Esophagus muscularis mucosa (tissue), 4 donors: ENCODE measurements around the gene C1orf116. TPM values are rescaled to one million over a fixed set of nuclear protein-coding genes. Genes with fewer than 3 reads are reported as not detected.

ENCODE experiments used
- DNase-seq: peaks from one replicate; pipeline ENCODE4 v3.0.0-alpha.2; 2017; ENCODE audit errors: extremely low spot score
- H3K27ac ChIP-seq, 4 donors: fragments of 200-600 bp; sonication (generic); replicated peaks in 1 of 4; 1 replicate in 3 of 4; 2 replicates in 1 of 4; pipeline ENCODE4 v1.5.1; 2016 to 2019; ENCODE audit warnings: mild to moderate bottlenecking in 1 of 4
- H3K27me3 ChIP-seq, 4 donors: fragments of 200-600 bp; sonication (generic); one replicate each; pipeline versions ENCODE4 v1.5.1 to v1.6.0; 2016 to 2019
- H3K36me3 ChIP-seq, 4 donors: fragments of 200-600 bp; sonication (generic); one replicate each; pipeline ENCODE4 v1.5.1; 2016 to 2019
- H3K4me1 ChIP-seq, 4 donors: fragments of 200-600 bp; sonication (generic); one replicate each; pipeline ENCODE4 v1.5.1; 2016 to 2019
- H3K4me3 ChIP-seq, 4 donors: fragments of 200-600 bp; sonication (generic); 1 replicate in 2 of 4; 2 replicates in 2 of 4; pipeline ENCODE4 v1.5.1; 2016 to 2019; ENCODE audit warnings: mild to moderate bottlenecking in 4 of 4, moderate library complexity in 1 of 4
- H3K9me3 ChIP-seq, 4 donors: fragments of 200-600 bp; sonication (generic); 1 replicate in 3 of 4; 2 replicates in 1 of 4; pipeline ENCODE4 v1.5.1; 2016 to 2019
- EP300 ChIP-seq: sonication (generic); formaldehyde crosslinking; IDR thresholded peaks from one replicate; pipeline ENCODE4 v1.6.1; 2017; ENCODE audit warnings: antibody characterized with exemption
- POLR2A ChIP-seq: fragments of 450-650 bp; IDR thresholded peaks from one replicate; pipeline ENCODE4 v1.6.1; 2017; ENCODE audit warnings: antibody characterized with exemption, moderate library complexity, mild to moderate bottlenecking, low read depth
- POLR2AphosphoS5 ChIP-seq, 2 donors: sonication (generic); formaldehyde crosslinking; IDR thresholded peaks; one replicate each; pipeline ENCODE4 v1.6.1; 2017; ENCODE audit warnings: antibody characterized with exemption in 2 of 2
- WGBS: methylation state at CpG from one replicate; pipeline ENCODE4 v1.1.5; 2018; 5-methylcytosine and 5-hydroxymethylcytosine counted together
- intact Hi-C: fragments of 100-400 bp; cut with DNase I; formaldehyde crosslinking; loops from one replicate; pipeline ENCODE4 v1.15.1; 2023
- total RNA-seq, 4 donors: library from RNA; depleted of rRNA; stranded (reverse); fragments of >200 nt; gene quantifications; one replicate each; pipeline versions ENCODE4 v1.1.0 to v1.2.1, GENCODE V29; 2016
- TF ChIP-seq, protein P1 (sequence below), 3 experiments: fragments of 200-600 bp in 2 of 3; fragments of 450-650 bp in 1 of 3; sonication (generic) in 2 of 3; IDR thresholded peaks; one replicate each; pipeline ENCODE4 v1.5.1; 2017 to 2019; ENCODE audit warnings: antibody characterized with exemption in 3 of 3, mild to moderate bottlenecking in 2 of 3, moderate library complexity in 1 of 3

The C1orf116 gene
- total RNA-seq, 4 donors from 2014 or later = under 0.01 to 0.32 (median 0.17) TPM

GRCh38 chr1:207073906-207074820 lies 41.6 kb upstream of the C1orf116 start:
- Histone ChIP-seq H3K9me3 (no peaks in the 10 kb centered on the region), H3K4me3 (no peak overlapping the region), H3K27me3 (no peaks in the 10 kb centered on the region), H3K27ac (no peak overlapping the region), H3K4me1 (peaks cover 0 to 36% (median 5%) of the 10 kb centered on the region in 4 donors), H3K36me3 (peaks cover 19 to 78% (median 43%) of the 10 kb centered on the region in 4 donors)
- intact Hi-C loops = loop anchor here (10.0 kb wide), 1 partner anchor 339 kb away; no protein-coding TSS in a partner anchor
- DNase-seq = no peak
- WGBS = 83% methylated on average over 4 of the region's 4 CpGs
- TF ChIP-seq POLR2A = no peak
- no peak for TF ChIP-seq POLR2AphosphoS5 (IDR thresholded peaks at IDR 0.05)
- TF ChIP-seq EP300 = no peak
- TF ChIP-seq, protein P1, sequence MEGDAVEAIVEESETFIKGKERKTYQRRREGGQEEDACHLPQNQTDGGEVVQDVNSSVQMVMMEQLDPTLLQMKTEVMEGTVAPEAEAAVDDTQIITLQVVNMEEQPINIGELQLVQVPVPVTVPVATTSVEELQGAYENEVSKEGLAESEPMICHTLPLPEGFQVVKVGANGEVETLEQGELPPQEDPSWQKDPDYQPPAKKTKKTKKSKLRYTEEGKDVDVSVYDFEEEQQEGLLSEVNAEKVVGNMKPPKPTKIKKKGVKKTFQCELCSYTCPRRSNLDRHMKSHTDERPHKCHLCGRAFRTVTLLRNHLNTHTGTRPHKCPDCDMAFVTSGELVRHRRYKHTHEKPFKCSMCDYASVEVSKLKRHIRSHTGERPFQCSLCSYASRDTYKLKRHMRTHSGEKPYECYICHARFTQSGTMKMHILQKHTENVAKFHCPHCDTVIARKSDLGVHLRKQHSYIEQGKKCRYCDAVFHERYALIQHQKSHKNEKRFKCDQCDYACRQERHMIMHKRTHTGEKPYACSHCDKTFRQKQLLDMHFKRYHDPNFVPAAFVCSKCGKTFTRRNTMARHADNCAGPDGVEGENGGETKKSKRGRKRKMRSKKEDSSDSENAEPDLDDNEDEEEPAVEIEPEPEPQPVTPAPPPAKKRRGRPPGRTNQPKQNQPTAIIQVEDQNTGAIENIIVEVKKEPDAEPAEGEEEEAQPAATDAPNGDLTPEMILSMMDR (IDR thresholded peaks at IDR 0.05) = no peak

DNA sequence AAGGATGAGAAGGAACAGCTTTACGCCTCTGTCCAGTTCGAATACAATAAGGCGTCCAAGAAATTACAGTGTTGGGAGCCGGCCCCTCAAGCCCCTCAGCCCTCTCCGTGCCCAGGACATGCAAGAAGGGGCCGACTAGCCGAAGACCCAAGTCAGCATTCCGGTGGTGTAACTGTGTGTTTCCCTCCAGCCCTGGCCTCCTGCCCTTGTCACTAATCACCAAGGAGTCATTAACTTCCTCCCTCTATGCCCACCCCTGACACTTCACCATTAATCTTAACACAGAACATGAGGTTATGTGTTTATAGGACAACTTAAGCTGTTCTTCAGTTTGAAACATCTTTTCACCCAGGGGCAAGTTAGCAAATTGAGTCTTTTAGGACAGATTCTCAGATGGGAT lies 39.7 kb upstream of the C1orf116 start:
- intact Hi-C loops = loop anchor here (10.0 kb wide), 1 partner anchor 337 kb away; no protein-coding TSS in a partner anchor
- H3K4me3 ChIP-seq = no peak overlapping the region
- no peak for DNase-seq
- WGBS = 64% methylated on average over 8 of the region's 8 CpGs
- peaks cover 0 to 27% (median 2%) of the 10 kb centered on the region in 4 donors for H3K4me1 ChIP-seq
- H3K27me3 ChIP-seq = no peaks in the 10 kb centered on the region
- no peak overlapping the region for H3K27ac ChIP-seq
- H3K36me3 ChIP-seq = peaks cover 22 to 88% (median 59%) of the 10 kb centered on the region in 4 donors
- TF ChIP-seq POLR2A = no peak
- TF ChIP-seq, protein P1 (IDR thresholded peaks at IDR 0.05) = no peak
- TF ChIP-seq EP300 = no peak
- TF ChIP-seq POLR2AphosphoS5 (IDR thresholded peaks at IDR 0.05) = no peak
- H3K9me3 ChIP-seq = no peaks in the 10 kb centered on the region

GRCh38 chr1:207071426-207071825 lies 38.9 kb upstream of the C1orf116 start:
- DNase-seq = no peak

DNA sequence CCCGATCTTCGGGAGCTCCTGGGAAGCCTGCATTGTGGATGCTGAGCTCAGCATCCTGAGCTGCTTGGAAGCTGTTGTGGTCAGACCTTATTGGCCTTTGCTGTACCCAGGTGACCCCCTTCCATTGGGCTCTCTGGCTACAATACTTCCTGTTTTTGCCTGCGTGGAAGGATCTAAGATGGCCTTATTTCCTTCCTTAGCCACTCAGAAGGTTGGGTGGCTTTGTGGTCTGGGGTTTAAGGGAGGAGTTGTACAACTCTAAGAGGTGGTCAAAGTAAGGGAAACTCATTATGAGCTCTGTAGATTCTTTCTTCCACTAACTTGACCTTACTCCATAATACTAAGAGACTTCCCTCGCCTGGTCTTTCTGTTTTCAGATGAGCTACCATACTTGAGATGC lies 38.3 kb upstream of the C1orf116 start:
- intact Hi-C loops = loop anchor here (10.0 kb wide), 1 partner anchor 336 kb away; no protein-coding TSS in a partner anchor
- no peak for DNase-seq
- 85% methylated on average over 4 of the region's 4 CpGs for WGBS
- Histone ChIP-seq H3K27me3 (no peaks in the 10 kb centered on the region), H3K9me3 (no peaks in the 10 kb centered on the region), H3K36me3 (peaks cover 24 to 91% (median 69%) of the 10 kb centered on the region in 4 donors), H3K4me3 (no peak overlapping the region), H3K4me1 (peaks cover 0 to 16% (median 0%) of the 10 kb centered on the region in 4 donors), H3K27ac (no peak overlapping the region)
- TF ChIP-seq POLR2A = no peak
- TF ChIP-seq POLR2AphosphoS5 (IDR thresholded peaks at IDR 0.05) = no peak
- TF ChIP-seq, protein P1 (IDR thresholded peaks at IDR 0.05) = no peak
- no peak for TF ChIP-seq EP300

More at GRCh38 chr1:207071426-207071825, 38.9 kb upstream of the C1orf116 start:
- H3K36me3 ChIP-seq = peaks cover 24 to 89% (median 66%) of the 10 kb centered on the region in 4 donors
- TF ChIP-seq POLR2AphosphoS5 (IDR thresholded peaks at IDR 0.05) = no peak
- no peak for TF ChIP-seq POLR2A
- TF ChIP-seq EP300 = no peak
- 94% methylated on average over 6 of the region's 6 CpGs for WGBS
- no peaks in the 10 kb centered on the region for H3K9me3 ChIP-seq
- peaks cover 0 to 19% (median 0%) of the 10 kb centered on the region in 4 donors for H3K4me1 ChIP-seq
- intact Hi-C loops = loop anchor here (10.0 kb wide), 1 partner anchor 337 kb away; no protein-coding TSS in a partner anchor
- H3K27ac ChIP-seq = no peak overlapping the region
- no peak overlapping the region for H3K4me3 ChIP-seq
- no peaks in the 10 kb centered on the region for H3K27me3 ChIP-seq
